GM19463 (cell line): ENCODE results near the gene NUDT3.
"Not testable (repeated sequence)": the region's sequence is repeated elsewhere in the genome, so short reads cannot be mapped to it uniquely, and the experiment has no call there.

Experiments used
- ATAC-seq: cut with Tn5 transposase; IDR thresholded peaks from one replicate; pipeline ENCODE4 v1.9.1; 2021; ENCODE audit warnings: mild to moderate bottlenecking, moderate library complexity; ENCODE audit not compliant: unreplicated experiment

NUDT3 gene

DNA sequence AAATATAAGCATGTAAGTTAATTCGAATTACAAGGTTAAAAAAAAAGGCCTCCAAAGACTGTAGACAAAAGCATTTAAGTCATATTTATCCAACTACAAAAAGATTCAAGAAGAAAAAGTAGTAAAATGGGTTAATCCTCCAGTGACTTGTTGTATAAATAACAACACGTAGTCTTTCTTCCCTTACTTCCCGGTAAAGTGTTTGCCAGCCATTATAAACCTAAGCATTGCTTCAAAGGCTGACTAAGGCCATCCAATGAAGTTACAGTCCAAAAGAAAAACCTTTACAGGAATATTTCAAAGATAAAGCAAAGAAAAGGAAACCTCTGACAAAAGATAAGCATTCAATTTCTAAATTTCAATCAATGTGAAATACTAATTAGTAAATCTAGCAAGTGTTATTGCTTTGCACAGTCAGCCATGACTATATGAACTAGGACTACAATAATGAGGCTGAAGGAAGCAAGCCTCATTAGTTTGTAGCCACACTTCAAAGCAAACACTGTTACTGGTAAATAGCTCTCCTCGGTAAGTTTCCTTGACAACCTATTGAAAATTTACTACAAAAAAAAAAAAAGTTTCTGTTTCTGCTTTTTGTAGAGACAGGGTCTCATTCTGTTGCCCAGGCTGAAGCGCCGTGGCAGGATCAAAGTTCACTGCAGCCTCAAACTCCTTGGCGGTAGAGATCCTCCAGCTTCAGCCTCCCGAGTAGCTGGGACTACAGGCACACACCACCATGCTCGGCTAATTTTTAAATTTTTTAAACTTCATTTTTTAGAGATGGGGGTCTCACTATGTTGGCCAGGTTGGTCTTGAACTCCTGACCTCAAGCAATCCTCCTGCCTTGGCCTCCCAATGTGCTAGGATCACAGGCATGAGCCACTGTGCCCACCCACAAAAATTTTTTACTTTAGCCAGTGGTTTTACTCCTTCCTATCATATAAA is 46.0 kb downstream of the NUDT3 start:
- peak; percentile 33 for ATAC-seq

DNA sequence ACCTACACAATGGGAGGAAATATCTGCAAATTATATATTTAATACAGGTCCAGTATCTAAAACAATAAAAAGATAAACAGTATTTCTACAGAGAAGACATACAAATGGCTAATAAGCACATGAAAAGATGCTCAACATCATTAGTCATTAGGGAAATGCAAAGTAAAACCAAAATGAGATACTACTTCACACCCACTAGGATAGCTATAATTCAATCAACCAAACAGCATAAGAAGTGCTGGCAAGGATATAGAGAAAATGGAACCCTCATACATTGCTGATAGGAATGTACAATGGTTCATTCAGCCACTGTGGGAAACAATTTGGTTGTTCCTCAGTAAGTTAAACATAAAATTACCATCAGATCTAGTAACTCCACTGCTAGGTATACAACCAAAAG is 48.7 kb downstream of the NUDT3 start:
- no peak for ATAC-seq

DNA sequence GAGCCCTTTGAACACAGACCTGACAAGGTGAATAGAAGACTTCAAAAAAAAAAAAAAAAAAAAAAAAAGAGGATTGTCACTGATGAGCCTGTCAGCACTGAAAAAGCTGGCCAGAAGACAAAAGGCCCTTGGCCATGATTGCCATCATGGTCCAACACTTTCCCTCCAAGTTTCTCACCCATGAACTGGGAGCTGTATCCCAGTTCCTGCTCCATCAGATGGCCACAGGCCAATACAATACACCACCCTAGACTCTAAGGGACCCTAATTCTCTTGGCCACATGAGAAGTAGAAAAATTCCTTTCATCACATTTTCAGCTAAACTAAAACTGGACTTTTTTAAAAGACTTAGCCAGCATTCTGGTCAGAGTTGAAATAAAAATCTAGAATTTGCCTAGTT is 50.2 kb downstream of the NUDT3 start:
- ATAC-seq, result no peak

DNA sequence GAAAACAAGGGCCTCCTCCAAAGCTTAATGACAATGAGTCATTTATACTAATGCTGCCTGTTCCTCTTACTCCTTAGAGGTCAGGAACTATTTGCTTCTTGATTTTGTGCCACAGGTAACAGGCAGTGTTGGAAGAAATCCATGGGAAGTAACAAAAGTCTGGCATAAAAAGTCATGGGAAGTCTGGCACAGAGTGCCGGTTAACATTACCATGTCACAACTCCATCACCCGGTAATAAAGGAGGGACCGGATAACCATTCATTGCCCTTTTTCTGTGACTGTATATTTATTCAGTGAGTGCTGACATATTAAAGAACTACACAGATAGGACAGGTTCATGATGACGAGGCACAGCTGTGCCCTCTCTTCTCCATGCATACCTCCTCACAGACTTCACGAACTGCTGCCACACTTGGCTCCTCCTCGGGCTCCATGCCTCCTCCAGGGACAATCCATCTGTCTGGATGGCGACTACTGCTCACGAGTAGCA is 50.9 kb downstream of the NUDT3 start:
- no peak for ATAC-seq

DNA sequence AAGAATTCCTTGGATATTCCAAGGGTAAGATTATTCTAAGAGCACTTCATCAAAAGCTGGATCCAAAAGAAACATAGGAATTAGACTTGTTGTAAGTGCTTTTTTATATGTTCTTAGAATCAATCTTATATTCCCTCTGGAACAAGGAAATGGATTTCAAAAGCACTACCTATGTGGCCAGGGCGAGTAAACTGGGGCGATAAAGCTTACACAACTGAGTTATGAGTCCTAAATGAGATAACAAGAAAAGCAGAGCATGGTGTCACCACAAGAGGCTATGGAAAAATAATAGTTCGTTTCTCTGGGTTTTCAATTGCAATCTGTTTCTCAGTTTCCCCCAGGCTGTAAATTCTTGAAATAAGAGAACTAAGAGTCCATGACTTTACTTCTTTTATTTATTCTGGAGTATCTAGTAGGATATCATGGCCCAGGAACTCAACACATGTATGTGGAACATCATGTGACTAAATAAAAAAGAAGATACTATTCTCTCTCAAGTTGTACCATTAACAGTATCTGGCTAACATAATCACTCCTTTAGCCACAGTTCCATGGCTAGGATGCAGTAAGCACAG is 51.5 kb downstream of the NUDT3 start:
- ATAC-seq, result no peak

DNA sequence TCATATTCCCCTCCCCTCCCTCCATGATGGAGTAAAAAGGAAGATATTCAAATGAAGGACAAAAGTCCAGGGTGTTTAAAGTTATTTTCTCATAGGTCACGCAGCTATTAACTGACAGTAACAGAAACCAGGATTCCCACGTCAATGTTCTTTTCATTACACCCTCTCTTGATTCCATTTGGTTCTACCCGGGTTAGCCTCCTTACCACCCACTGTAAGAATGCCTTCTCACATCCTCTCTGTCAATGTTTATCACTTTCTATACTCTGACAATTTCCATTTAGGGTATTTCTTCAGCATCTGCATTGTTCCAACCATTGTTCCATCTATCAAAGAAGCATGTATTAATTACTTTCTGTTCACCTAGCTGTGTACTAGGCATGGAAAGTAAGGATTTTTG is 52.1 kb downstream of the NUDT3 start:
- ATAC-seq, result no peak

DNA sequence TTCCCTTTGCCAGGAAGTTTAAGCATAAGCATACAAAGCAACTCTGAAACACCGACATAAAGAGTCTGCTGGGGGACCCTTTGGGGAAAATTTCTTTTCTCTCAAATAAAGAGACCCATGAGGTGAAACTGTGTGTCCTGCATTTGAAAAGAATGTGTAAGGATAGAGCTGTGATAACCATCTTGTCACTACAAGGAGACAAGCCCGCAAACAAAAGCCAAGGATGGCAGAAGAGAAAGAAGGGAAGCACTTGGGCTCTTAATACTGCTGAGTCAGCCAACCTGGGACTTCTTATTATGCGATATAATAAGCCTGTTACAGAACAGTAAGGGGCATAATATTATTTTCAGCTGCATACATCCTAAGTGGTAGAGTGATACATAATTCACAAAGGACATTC is 52.5 kb downstream of the NUDT3 start:
- ATAC-seq, result no peak

DNA sequence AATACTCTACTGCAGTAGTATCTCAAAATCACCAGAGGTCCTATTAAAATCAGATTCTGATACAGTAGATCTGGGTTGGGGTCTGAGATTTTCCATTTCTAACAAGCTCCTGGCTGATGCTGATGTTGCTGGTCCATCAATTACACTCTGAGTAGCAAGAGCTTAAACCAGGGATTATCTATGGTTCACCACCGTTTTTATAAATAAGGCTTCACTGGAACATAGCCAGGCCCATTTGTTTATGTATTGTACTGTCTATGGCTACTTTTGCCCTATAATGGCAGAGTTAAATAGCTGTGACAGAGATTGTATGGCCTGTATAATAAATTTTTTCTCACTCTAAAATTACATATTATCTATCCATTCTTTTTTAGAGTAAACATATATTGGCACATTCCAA is 53.0 kb downstream of the NUDT3 start:
- no peak for ATAC-seq

DNA sequence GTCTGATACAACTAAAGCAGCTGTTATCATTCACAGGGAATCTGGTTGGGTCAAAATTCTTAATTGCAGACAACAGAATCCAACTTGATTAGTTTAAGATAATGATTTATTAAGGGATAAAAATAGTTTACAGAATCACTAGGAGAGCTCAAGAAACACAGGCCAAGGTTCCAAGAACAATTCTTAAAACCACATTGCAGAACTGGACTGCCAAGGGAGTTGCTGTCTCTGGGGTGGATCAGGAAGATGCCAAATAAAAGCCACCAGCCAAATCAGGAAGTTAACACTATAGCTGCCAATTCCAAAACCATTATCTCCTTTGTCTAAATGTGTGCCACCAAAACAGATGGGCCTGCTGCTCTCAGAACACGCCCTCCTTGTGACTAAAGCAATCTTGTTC is 53.7 kb downstream of the NUDT3 start:
- no peak for ATAC-seq

DNA sequence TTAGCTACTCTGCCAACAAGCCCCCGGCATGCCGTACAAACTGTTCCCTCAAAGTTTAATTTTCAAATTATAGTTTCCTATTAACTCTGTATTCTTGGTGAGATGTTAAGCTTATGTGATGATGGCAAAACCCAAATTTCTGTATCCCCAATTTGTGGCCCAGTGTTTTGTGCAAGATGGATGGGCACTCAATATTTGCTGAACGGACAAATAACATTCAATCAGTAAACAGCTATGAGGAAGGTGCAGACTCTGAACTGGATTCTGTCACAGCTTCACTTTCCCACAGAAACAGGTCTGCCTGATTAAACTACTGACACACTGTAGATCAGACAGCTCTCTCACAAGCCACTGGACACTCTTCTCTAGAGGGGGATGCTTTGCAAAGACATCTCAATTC is 54.1 kb downstream of the NUDT3 start:
- ATAC-seq, result no peak

DNA sequence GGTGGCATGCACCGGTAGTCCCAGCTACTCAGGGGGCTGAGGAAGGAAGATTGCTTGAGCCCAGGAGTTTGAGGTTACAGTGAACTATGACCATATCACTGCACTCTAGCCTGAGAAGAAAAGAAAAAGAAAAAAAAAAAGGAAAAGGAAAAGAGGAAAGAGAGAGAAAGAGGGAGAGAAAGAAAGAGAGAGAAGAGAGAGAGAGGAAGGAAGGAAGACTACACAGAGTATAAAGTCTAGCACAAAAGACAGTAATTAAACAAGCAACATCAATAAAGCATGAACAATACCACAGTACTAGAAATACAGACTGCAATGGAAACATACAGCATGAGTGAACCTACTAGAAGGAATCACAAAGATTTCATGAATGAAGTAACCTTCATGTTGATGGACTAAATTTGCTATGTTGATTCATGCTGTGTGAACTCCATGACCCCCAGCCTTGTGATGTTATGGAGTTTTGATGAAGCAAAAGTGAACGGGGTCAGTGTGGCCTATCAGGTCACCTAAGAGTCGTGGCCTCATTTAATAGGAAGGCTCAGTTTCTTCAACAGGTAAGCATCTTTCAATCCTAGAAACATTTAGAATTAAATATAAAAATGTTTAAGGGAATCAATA is 57.6 kb downstream of the NUDT3 start:
- no peak for ATAC-seq

DNA sequence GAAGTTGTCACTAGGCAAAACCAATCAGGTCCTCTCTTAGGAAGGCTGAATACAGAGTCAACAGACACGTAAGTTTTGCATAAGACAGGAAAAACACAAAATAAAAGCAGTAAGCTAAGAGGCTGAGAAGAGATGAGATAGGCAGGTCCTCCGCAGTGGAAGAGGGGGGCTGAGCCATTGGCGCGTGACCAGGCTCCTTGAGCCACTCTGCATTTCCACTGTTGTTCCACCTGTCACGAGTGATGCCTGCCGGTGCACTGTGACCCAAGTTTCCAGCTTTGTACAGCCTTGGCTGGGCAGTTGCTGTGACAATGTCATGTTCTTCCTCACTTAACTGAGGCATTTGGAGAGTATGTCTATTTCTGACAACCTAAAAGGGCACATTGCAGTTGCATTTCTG is 58.6 kb downstream of the NUDT3 start:
- no peak for ATAC-seq

DNA sequence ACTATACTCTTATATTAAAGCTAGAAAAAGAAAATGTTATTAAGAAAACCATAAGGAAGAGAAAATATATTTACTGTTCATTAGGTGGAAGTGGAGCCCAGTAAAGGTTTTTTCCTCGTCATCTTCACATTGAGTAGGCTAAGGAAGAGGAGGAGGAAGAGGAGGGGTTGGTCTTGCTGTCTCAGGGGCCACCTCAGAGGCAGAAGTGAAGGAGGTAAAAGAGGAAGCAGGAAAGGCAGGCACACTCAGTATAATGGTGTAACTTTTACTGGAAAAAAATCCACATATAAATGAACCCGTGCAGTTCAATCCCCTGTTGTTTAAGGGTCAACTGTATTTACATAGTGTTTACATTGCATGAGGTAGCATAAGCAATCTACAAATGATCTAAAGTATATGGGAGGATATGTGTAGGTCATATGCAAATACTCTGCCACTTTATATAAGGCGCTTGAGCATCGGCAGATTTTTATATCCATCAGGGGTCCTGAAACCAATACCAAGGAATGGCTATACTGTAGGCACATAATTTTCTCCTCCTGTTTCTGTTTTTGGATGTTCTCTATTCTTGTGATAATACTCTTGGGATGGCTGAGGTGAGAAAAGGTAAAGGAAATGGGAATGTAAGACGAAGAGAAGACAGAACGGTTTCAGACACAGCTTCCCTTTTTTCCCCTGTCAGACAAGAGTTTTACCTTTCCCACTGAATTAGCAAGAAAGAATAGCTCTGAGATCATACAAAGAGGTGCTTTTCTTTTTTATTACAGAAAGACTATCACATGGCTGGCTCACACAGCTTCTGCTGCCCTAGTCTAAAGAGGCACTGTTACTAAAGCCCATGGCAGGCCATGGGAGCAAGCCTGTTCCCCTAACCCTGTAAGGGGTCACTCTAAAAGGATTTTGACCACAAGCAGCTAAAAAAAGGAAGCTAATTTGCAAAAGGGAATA is 59.9 kb downstream of the NUDT3 start:
- no peak for ATAC-seq

DNA sequence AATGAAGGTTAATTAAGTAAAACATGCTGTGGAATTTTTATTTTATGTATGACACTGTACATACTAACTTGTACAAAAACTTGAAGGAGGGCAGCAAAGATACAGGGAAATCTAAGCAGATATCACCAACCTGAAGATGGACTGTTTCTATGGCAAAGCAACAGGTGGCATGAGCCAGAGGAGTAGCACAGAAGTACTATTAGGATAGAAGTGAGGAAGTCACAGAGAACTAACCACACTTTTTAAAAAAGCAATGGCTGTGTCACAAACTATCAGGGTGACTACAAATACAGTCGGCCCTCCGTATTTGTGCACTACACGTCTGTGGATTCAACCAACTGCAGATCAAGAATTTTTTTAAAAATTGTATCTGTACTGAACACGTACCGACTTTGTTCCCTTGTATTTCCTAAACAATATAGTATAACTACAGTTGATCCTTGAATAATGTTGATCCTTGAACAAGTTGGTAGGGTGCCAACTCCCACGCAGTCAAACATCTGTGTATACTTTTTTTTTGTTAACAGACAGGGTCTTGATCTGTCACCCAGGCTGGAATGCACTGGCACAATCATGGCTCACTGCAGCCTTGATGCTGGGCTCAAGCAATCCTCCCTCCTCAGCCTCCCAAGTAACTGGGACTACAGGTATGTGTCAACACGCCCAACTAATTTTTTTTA is 61.0 kb downstream of the NUDT3 start:
- no peak for ATAC-seq

DNA sequence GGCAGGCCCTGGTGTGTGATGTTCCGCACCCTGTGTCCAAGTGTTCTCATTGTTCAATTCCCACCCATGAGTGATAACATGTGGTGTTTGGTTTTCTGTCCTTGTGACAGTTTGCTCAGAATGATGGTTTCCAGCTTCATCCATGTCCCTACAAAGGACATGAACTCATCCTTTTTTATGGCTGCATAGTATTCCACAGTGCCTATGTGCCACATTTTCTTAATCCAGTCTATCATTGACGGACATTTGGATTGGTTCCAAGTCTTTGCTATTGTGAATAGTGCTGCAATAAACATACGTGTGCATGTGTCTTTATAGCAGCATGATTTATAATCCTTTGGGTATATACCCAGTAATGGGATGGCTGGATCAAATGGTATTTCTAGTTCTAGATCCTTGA is 62.7 kb downstream of the NUDT3 start:
- not testable (repeated sequence) for ATAC-seq

DNA sequence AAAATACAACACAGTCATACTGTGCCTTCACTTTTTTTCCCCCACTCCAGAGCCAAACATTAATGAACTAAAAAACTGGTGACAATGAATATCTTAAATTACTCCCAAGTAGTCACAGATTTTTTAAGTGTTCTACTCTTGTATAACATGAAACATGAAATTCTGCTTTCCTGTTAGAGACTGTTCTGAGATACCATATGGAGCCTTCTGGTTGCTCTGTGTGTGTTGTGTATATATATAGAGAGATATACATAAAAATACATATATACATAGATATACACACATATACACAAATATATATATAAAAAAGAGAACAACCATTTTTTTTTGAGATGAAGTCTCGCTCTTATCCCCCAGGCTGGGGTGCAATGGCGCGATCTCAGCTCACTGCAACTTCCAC is 63.5 kb downstream of the NUDT3 start:
- no peak for ATAC-seq

DNA sequence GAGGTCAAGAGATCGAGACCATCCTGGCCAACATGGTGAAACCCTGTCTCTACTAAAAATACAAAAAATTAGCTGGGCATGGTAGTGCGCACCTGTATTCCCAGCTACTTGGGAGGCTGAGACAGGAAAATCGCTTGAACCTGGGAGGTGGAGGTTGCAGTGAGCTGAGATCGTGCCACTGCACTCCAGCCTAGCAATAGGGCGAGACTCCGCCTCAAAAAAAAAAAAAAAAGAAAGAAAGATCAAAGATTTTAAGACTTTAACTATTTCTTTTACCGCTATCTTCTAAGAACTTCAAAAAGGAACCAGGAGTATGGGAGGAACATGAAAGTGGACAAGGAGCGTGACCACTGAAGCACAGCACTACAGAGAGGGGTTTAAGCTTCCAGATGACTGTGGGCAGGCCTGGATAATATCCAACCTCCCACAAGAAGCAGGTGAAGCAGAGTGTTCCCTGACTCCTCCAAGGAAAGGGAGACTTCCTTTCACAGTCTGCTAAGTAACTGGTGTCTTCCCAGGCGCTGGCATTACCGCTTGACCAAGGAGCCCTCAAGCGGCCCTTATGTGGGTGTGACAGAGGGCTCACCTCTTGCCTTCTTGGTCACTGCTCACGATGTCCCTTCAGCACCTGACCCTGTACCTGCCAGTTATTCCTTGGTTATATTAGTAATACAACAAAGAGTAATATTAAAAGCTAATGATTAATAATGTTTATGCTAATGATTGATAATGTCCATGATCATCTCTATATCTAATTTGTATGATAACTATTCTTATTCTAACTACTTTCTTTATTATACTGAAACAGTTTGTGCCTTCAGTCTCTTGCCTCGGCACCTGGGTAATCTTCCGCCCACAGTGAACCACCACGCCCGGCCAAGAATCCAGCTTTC is 64.9 kb downstream of the NUDT3 start:
- not testable (repeated sequence) for ATAC-seq

DNA sequence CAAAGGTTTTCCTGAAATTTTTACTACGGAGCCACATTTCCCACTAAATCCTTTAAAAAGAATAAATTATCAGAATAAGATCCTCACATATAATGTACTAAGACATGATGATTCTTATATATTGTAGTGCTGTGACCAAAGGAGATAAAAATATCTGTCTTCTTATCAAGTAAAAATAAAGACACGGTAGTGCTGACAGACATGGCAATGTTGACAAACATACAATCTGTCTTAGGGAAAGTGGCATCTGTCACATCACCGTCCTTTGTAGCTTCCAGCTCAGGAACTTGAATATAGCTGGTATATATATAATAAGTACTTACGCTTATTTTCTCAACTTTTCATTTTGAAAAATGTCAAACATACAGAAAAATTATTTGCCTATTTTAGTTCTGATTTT is 66.8 kb downstream of the NUDT3 start:
- no peak for ATAC-seq

DNA sequence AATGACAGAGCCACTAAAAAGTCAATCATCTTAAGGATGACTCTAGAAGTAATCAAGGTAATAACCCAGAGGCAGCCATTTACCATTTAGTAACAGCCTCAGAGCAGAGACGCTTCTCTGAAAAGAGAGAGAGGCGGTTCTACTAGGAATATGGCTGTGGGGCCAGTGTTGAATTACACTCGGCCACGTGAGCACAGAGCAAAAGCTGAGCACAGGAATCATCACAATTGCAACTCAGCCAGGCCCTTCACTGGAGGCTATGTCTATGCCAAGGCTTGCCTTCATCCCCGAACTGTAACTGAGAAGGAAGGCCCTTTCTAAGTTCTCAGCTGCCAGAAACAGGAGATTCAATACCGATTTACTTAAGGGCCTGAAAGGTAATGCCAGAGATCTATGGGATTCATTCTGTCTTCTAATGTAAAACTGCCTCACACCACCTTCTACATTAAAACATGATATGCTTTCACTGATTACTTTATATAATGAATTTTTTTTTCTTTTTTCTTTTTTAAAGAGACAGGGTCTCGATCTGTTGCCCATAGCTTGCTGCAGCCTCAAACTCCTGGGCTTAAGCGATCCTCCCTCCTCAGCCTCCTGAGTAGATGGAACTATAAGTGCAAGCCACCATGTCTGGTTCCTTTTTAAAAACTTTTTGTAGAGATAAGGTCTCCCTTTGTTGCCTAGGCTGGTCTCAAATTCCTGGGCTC is 67.6 kb downstream of the NUDT3 start:
- ATAC-seq, result no peak
